M059J (cell line): ENCODE measurements around the gene NCAM1. TPM values are rescaled to one million over a fixed set of nuclear protein-coding genes. Genes with fewer than 3 reads are reported as not detected.
"Not testable (repeated sequence)": the region's sequence is repeated elsewhere in the genome, so short reads cannot be mapped to it uniquely, and the experiment has no call there.

Source experiments
- DNase-seq: peaks from one replicate; pipeline ENCODE4 v3.0.0-alpha.2; 2012; ENCODE audit warnings: low read depth
- total RNA-seq: library from RNA; depleted of rRNA; stranded (reverse); fragments of >200 nt; shearing (Covaris generic); gene quantifications from 2 replicates; pipeline ENCODE4 v1.2.3, GENCODE V29; 2014; rRNA removed

NCAM1 gene
- total RNA-seq: not detected in 2 replicates

GRCh38 chr11:112961146-112961668 is at the start of gene NCAM1:
TSS of gene NCAM1 (plus strand) at chr11:112961420.
- peak; percentile 30 for DNase-seq

GRCh38 chr11:112922606-112923005 is 38.6 kb upstream of the NCAM1 start:
- DNase-seq: no peak

DNA sequence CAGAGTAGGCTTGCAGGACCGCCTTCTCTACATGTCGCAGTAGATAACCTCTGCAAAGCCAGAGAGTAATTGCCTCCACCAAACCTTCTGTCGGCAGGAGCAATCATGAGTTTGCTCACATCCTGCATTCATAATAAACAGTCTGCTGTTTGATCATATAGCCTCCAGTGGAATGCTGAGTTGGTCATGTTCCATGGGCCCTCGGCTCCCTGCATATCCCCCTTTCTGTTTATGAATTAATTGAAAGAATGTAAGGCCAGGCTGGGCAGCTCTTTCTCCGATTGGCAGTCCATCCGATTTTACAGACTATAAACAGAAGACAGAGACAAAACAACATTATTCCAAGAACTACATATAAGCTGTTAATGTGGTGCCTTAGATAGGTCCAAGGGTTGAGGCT is 36.4 kb upstream of the NCAM1 start:
- DNase-seq: not testable (repeated sequence)

- DNase-seq: no peak
These were observed 35.5 kb upstream of the NCAM1 start for GRCh38 chr11:112925516-112926310.

- DNase-seq: no peak
These were observed 33.1 kb upstream of the NCAM1 start for GRCh38 chr11:112928136-112928535.

- DNase-seq: no peak
These were observed 31.8 kb upstream of the NCAM1 start for GRCh38 chr11:112929432-112929831.

DNA sequence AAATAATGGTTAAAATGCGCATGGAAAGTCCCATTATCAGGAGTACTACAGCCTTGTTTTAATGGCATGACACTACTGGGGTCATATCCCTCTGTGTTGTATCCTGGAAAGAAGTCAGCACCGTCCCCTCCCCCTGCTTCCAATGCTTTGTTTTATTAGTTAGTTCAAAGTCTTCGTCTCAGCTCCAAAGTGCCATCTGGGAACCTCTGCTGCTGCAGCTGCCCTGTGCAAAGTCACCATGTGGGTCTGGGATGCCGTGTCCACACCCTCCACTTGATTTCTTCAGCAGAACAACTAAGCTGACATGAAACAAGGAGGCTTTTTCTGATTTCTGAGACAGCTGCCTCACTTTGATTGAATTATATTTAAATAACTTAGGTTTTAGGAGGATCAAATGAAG is 29.5 kb upstream of the NCAM1 start:
- no peak for DNase-seq

DNA sequence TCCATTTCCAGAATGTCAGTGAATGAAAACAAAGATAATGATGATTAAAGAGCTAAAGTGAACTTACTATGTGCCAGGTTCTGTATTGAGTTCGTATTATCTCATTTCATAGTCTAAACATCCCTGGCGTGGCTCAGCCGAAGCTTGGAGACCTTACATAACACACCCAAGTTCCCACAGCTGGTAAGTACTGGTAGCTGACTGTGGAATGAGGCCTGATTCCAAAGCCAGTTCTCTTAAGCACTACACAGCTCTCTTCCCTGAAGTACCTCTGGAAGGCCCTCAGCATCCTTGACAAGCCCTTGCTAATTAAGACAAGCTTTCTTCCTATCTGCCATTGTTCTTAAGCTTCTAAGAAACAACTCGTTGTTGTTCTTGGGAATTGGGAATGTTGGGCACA is 28.6 kb upstream of the NCAM1 start:
- no peak for DNase-seq

DNA sequence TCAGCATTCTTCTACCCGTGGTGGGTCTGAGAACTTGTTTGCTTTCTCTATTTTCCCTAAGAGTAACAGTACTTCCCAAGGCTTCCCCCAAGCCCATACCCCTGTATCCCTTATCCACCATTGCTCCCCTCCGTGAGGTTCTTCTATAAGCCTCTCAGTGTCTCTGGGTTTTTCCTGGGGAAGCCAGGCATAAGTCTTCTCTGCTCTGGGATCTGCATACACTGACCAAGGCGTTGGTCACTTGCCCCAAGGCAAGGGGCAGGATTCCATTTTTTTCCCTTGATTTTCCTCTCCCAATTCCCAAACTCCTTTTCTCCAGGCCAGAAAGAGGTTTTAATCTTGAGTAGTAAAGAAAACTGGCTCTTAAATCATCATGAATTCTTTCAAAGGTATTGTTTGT is 27.2 kb upstream of the NCAM1 start:
- no peak for DNase-seq

GRCh38 chr11:112941104-112941503 is 20.1 kb upstream of the NCAM1 start:
- no peak for DNase-seq

DNA sequence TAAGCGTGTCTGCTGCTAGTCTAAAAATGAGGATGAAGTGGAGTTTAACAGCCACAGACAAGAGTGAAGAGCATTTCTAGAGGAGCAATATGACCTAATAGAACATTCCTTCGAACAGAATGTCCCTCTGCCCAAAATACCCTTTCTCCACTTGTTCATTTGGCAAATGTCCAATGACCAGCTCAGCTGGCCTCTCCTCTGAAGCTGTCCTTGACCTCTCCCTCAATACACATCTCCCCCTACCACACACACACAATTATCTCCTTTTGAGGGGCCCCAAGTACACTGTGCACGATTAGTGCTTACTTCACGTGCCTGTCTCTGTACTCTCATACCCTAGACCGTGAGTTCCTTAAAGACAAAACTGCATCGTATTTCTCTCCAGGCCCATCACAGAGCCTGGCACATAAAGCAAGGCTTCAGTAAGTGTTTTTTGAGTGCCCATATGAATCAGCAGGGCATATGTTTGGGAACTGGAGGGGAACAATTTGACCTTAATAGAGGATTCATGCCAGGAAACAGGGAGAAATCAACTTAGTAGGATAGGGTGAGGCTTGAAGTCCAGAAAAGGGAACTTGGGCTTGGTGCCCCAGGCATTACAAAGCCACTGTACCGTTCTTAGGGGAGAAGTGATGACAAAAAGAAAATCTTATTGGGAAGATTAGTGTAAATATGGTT is 18.1 kb upstream of the NCAM1 start:
- DNase-seq: no peak

DNA sequence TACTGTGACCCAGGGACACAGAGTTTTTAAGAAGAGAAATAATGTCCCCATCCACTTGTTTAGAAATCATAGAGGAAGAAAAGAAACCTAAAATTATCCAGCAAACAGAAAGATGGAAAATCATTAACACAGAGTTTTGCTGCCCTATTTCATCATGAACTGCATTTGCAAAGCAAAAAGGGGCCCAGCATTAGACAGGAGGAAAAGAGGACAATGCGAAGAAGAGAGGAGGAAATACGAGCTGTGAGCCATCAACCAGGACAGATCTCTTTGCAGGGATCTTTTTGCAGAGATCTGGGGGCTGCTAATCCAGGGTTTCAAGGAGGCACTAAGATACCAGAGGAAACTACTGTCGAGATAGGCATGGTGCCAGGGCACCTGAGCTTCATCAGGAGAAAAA is 14.4 kb upstream of the NCAM1 start:
- no peak for DNase-seq

- DNase-seq: no peak
These were observed 11.2 kb upstream of the NCAM1 start for GRCh38 chr11:112949781-112950575.

DNA sequence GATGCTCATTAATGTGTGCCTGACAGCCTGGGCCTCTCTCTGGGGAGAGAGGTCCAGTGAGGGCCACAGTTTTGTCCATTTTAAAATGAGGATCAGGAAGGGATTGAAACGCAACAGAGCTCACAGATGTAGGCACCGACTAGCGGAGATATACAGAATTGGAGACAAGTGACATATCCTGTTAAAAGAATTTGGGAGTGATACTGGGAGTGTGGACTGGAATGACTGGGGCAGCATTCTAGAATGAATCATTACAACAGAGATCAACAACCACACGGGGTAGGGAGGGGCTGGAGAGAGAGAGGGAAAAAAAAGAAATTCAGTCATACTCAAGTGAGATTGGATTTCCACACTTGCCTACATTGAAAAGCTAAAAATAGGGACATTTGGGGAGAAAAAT is 2.5 kb upstream of the NCAM1 start:
- peak; percentile 29 for DNase-seq

DNA sequence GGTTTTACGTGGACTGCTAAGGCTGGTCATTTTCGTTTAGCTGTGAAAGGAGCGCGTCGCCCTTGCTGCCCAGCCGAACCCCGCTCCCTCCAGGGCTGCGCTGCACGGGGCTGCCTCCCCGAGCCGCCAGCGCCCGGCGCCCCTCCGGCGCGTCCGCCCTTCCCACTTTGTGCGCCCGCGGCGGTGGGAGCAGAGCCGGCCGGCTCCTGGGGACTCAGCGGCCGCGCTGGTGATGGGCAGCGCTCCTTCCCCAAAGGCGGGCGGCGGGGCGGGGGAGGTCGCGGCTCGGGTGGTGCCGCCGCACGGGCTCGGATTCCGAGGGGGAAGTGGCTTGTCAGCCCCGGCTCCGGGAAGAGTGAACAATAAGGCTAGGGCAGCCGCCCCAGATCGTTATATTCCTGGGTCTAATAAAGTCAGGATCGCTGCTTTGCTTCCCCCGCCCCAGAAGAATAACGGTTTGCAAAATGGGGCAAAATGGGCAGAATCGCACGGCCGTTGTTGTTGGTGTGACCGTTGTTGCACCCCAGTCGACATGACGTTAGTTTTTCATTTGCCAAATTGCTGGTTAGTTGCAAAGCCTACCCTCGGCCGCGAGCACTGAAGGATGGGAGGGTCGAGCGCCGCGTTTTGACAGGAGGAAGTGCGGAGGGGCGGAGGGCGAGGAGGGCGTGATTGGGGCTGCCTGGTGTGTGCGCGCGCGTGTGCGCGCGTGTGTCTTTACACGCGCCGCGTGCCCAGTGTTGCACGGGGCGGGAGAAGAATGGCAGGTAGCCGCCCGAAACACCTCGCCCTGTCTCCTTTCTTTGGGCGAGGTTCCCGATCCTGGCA is 745 bp downstream of the NCAM1 start:
- no peak for DNase-seq

DNA sequence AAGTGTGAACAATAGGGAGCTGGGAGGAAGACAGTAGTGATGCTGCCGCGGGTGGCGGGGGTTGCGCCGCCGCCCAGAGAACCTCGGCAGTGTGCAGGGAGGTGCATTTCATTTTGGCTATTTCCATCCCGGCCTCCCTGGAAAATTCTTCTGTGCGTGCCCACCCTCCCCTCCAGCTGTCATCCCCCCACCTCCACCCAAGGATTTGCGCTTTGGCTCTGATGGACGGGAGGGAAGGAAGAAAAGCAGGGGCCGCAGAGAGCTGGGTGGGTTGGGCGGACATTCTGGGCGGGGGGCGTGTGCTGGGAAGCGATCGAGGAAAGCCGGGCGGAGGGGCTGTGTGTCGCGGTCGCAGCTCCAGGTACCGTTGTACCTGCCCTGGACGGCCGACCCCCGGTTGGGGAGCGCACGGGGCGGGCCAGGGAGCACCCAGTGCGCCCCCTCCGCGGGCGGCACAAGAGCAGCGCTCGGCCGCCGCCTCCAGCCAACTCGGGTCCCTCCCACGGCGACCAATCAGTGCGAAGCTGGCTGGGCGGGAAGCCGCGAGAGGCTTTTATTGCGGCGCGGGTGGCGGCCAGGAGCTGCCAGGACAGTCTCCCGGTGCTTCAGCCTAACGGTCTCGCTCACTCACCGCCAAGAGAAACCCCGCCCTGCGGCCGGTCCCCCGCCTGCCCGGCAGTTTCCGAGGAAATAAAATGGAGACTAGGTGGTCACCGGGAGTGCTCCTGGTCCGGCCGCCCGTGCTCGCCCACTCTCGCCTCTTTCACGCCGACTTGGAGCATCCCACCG is 1.6 kb downstream of the NCAM1 start:
- DNase-seq: peak; percentile 31

GRCh38 chr11:112963368-112963955 is 2.2 kb downstream of the NCAM1 start:
- DNase-seq: no peak

GRCh38 chr11:112965656-112966055 is 4.4 kb downstream of the NCAM1 start:
- no peak for DNase-seq

DNA sequence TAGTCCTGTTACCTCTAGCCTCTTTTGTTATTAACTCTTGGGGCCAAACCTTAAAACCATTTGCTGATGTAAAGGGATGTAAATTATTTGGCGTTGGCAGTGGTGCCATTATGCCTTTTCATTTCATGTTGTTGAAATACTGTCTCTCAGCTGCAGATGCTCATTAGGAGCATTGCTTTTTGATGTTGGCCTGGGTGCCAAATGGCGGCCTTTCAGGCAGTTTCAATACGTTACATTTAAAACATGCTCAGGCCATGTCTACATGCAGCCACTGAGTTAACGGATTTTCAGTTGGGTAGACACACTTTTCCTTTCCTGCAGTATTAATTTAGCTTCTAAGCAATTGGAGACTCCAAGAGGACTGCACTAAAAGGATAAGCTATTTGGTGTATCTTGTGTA is 5.3 kb downstream of the NCAM1 start:
- DNase-seq: no peak

DNA sequence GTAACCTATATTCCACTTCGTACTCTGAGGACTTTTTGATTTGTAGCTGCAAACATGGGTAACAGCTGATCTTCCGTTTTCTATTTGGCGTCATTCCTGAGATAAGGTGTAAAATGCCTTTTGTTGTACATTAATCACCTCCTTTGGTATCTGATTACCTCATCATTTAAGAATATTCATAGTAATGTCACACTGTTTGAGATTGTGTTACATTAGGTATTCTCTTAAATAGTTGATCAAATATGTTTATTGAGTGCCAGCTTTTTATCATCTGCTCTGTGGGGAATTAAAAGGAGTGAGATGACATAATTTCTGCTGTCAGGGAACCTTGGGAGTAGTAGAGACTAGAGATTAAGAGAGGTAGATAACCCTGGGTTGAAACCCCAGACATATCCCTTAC is 5.9 kb downstream of the NCAM1 start:
- DNase-seq: no peak
